HG03442 (cell line): ENCODE data around the gene SLC39A11.

Experiments used
- ATAC-seq: cut with Tn5 transposase; IDR thresholded peaks from one replicate; pipeline ENCODE4 v1.9.1; 2021; ENCODE audit warnings: mild to moderate bottlenecking, moderate library complexity; ENCODE audit not compliant: unreplicated experiment

SLC39A11 gene

GRCh38 chr17:73045724-73046123 lies 46.8 kb downstream of the SLC39A11 start:
- ATAC-seq = no peak

- ATAC-seq = no peak
Measured at GRCh38 chr17:73043686-73044581, 48.6 kb downstream of the SLC39A11 start.

- no peak for ATAC-seq
Measured at GRCh38 chr17:73042809-73043685, 49.4 kb downstream of the SLC39A11 start.

- ATAC-seq = no peak
Measured at GRCh38 chr17:73042225-73042624, 50.3 kb downstream of the SLC39A11 start.

- ATAC-seq = no peak
Measured at GRCh38 chr17:73039282-73039681, 53.2 kb downstream of the SLC39A11 start.

- ATAC-seq = no peak
Measured at GRCh38 chr17:73031472-73031871, 61.0 kb downstream of the SLC39A11 start.

GRCh38 chr17:73030995-73031394 lies 61.5 kb downstream of the SLC39A11 start:
- no peak for ATAC-seq

- no peak for ATAC-seq
Measured at GRCh38 chr17:73030501-73030921, 62.0 kb downstream of the SLC39A11 start.

GRCh38 chr17:73029991-73030390 lies 62.5 kb downstream of the SLC39A11 start:
- ATAC-seq = no peak

- ATAC-seq = no peak
Measured at GRCh38 chr17:73029021-73029420, 63.5 kb downstream of the SLC39A11 start.

GRCh38 chr17:73028299-73028755 lies 64.2 kb downstream of the SLC39A11 start:
- ATAC-seq = no peak

GRCh38 chr17:73027130-73027741 lies 65.3 kb downstream of the SLC39A11 start:
- no peak for ATAC-seq

GRCh38 chr17:73025041-73025560 lies 67.4 kb downstream of the SLC39A11 start:
- ATAC-seq = no peak

GRCh38 chr17:73023759-73024158 lies 68.7 kb downstream of the SLC39A11 start:
- no peak for ATAC-seq

GRCh38 chr17:73022694-73023093 lies 69.8 kb downstream of the SLC39A11 start:
- no peak for ATAC-seq

- no peak for ATAC-seq
Measured at GRCh38 chr17:73021771-73022170, 70.7 kb downstream of the SLC39A11 start.

GRCh38 chr17:73020110-73020509 lies 72.4 kb downstream of the SLC39A11 start:
- ATAC-seq = no peak

GRCh38 chr17:73018599-73018998 lies 73.9 kb downstream of the SLC39A11 start:
- no peak for ATAC-seq

GRCh38 chr17:73017658-73018057 lies 74.8 kb downstream of the SLC39A11 start:
- no peak for ATAC-seq

- ATAC-seq = no peak
Measured at GRCh38 chr17:73015722-73016276, 76.7 kb downstream of the SLC39A11 start.
